Measurements from ENCODE around the gene DTHD1.

GRCh38 chr4:36286481-36286871 lies 5.1 kb downstream of the DTHD1 start:
- TF ChIP-seq EP300 (IDR thresholded peaks at IDR 0.05) (no peak), CTCF (IDR thresholded peaks at IDR 0.05) (no peak)
